Esophagus squamous epithelium (tissue), 4 donors: ENCODE measurements around the gene FAH.

Experiments
- CTCF ChIP-seq, 6 experiments: fragments of 450-650 bp in 4 of 6; fragments of 200-600 bp in 2 of 6; sonication (generic) in 2 of 6; IDR thresholded peaks; one replicate each; pipeline ENCODE4 v1.5.1; 2016 to 2019; ENCODE audit warnings: antibody characterized with exemption in 6 of 6, mild to moderate bottlenecking in 4 of 6, moderate library complexity in 4 of 6
- POLR2A ChIP-seq, 4 donors: fragments of 450-650 bp; IDR thresholded peaks; one replicate each; pipeline ENCODE4 v1.6.1; 2017; ENCODE audit warnings: antibody characterized with exemption in 4 of 4, mild to moderate bottlenecking in 4 of 4, moderate library complexity in 3 of 4

GRCh38 chr15:80183886-80184285, 31.1 kb downstream of the FAH start:
- no peak for TF ChIP-seq CTCF (IDR thresholded peaks at IDR 0.05)
- TF ChIP-seq POLR2A (IDR thresholded peaks at IDR 0.05), result no peak
